Esophagus muscularis mucosa (tissue), 4 donors: Measurements from ENCODE around the gene OVAAL. TPM values are rescaled to one million over a fixed set of nuclear protein-coding genes. Genes with fewer than 3 reads are reported as not detected.

Source experiments
- DNase-seq: peaks from one replicate; pipeline ENCODE4 v3.0.0-alpha.2; 2017; ENCODE audit errors: extremely low spot score
- H3K27ac ChIP-seq, 4 donors: fragments of 200-600 bp; sonication (generic); replicated peaks in 1 of 4; 1 replicate in 3 of 4; 2 replicates in 1 of 4; pipeline ENCODE4 v1.5.1; 2016 to 2019; ENCODE audit warnings: mild to moderate bottlenecking in 1 of 4
- H3K27me3 ChIP-seq, 4 donors: fragments of 200-600 bp; sonication (generic); one replicate each; pipeline versions ENCODE4 v1.5.1 to v1.6.0; 2016 to 2019
- H3K36me3 ChIP-seq, 4 donors: fragments of 200-600 bp; sonication (generic); one replicate each; pipeline ENCODE4 v1.5.1; 2016 to 2019
- H3K4me1 ChIP-seq, 4 donors: fragments of 200-600 bp; sonication (generic); one replicate each; pipeline ENCODE4 v1.5.1; 2016 to 2019
- H3K4me3 ChIP-seq, 4 donors: fragments of 200-600 bp; sonication (generic); 1 replicate in 2 of 4; 2 replicates in 2 of 4; pipeline ENCODE4 v1.5.1; 2016 to 2019; ENCODE audit warnings: mild to moderate bottlenecking in 4 of 4, moderate library complexity in 1 of 4
- H3K9me3 ChIP-seq, 4 donors: fragments of 200-600 bp; sonication (generic); 1 replicate in 3 of 4; 2 replicates in 1 of 4; pipeline ENCODE4 v1.5.1; 2016 to 2019
- CTCF ChIP-seq, 3 experiments: fragments of 200-600 bp in 2 of 3; fragments of 450-650 bp in 1 of 3; sonication (generic) in 2 of 3; IDR thresholded peaks; one replicate each; pipeline ENCODE4 v1.5.1; 2017 to 2019; ENCODE audit warnings: antibody characterized with exemption in 3 of 3, mild to moderate bottlenecking in 2 of 3, moderate library complexity in 1 of 3
- EP300 ChIP-seq: sonication (generic); formaldehyde crosslinking; IDR thresholded peaks from one replicate; pipeline ENCODE4 v1.6.1; 2017; ENCODE audit warnings: antibody characterized with exemption
- POLR2A ChIP-seq: fragments of 450-650 bp; IDR thresholded peaks from one replicate; pipeline ENCODE4 v1.6.1; 2017; ENCODE audit warnings: antibody characterized with exemption, moderate library complexity, mild to moderate bottlenecking, low read depth
- POLR2AphosphoS5 ChIP-seq, 2 donors: sonication (generic); formaldehyde crosslinking; IDR thresholded peaks; one replicate each; pipeline ENCODE4 v1.6.1; 2017; ENCODE audit warnings: antibody characterized with exemption in 2 of 2
- WGBS: methylation state at CpG from one replicate; pipeline ENCODE4 v1.1.5; 2018; 5-methylcytosine and 5-hydroxymethylcytosine counted together
- intact Hi-C: fragments of 100-400 bp; cut with DNase I; formaldehyde crosslinking; loops from one replicate; pipeline ENCODE4 v1.15.1; 2023
- total RNA-seq, 4 donors: library from RNA; depleted of rRNA; stranded (reverse); fragments of >200 nt; gene quantifications; one replicate each; pipeline versions ENCODE4 v1.1.0 to v1.2.1, GENCODE V29; 2016

Gene OVAAL
- total RNA-seq, 4 donors from 2014 or later, result not detected

DNA sequence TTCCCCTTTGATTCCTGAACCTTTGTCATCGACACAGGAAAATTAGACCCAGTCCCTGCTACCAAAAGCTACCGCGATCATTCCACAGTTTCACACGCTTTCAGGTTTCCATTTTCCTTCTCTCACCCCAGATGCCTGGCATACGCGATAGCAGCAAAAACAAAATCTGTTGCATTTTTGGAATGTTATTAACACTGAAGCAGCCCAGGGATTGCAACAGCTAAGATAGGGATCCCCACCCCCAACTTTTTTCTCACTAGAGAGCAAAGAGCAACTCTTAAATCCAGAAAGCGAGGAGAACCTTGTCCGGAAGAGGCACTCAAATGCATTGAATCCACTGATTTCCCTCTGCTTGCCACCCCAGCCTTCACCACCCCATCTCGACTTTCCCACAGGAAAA, 8.9 kb downstream of the OVAAL start:
- H3K4me1 ChIP-seq, result peaks cover 0 to 29% (median 5%) of the 10 kb centered on the region in 4 donors
- intact Hi-C loops, result no loop called here
- no peaks in the 10 kb centered on the region for H3K27me3 ChIP-seq
- H3K9me3 ChIP-seq, result no peaks in the 10 kb centered on the region
- H3K36me3 ChIP-seq, result no peaks in the 10 kb centered on the region
- DNase-seq, result no peak
- 94% methylated on average over 9 of the region's 9 CpGs for WGBS
- H3K27ac ChIP-seq, result no peak overlapping the region
- no peak overlapping the region for H3K4me3 ChIP-seq
- TF ChIP-seq POLR2A (no peak), EP300 (no peak), POLR2AphosphoS5 (IDR thresholded peaks at IDR 0.05) (no peak), CTCF (IDR thresholded peaks at IDR 0.05) (no peak)

DNA sequence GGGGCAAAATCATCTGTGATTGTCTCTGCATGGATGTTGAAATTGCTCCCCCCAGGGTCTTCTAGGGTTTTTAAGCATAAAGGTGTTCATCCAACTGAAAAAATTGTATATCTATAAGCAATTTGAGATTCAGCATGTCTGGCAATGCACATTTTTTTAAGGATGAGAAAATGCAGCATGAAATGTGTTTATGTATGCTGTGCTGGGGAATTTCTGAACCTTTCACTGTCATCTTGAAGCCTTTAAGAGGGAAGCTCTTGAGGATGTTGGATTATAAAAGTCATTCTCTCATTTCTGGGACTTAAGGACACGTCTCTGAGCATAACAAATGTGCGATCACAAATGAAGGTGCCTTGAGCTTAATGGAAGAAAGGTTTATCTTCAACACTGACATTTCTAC, 9.4 kb downstream of the OVAAL start:
- Histone ChIP-seq H3K4me3 (no peak overlapping the region), H3K27ac (no peak overlapping the region), H3K27me3 (no peaks in the 10 kb centered on the region), H3K4me1 (peaks cover 0 to 25% (median 3%) of the 10 kb centered on the region in 4 donors), H3K9me3 (no peaks in the 10 kb centered on the region), H3K36me3 (no peaks in the 10 kb centered on the region)
- 82% methylated on average over 2 of the region's 2 CpGs for WGBS
- intact Hi-C loops, result no loop called here
- TF ChIP-seq CTCF (IDR thresholded peaks at IDR 0.05) (no peak), POLR2A (no peak), EP300 (no peak), POLR2AphosphoS5 (IDR thresholded peaks at IDR 0.05) (no peak)
- DNase-seq, result no peak

DNA sequence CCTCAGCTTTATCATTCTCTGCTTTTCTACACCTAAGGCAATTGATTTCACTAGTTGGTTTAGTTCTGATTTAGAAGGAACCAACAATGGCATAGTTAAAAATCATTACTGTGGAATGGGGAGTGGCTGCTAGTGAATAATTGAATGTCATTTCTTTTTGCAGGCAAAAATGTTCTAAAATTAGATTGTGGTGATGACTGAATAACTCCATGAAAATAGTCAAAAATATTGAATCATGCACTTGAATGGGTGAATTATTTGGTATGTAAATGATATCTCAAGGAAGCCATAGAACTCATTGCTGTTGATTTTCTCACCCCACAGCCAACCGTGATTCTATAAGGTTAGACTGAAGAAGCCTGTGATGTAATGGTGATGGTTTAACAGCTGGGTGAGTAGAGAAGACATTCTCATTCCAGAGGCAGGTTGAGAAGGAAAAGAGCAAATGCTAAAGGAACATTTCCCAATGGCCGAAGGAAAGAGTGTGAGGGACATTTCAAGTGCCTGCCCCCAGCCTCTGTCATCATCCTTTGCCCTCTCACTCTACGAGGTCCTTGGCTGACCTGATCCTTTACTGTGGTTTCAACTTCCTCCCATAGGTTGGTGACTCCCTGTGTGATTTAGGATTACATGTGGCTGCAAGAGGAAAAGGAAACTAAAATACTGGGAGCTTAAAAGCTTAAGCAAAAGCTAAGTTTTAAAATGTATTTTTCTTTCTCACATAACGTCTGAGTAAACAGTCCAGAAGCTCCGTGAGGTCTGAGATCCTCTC, 12.5 kb downstream of the OVAAL start:
- TF ChIP-seq CTCF (IDR thresholded peaks at IDR 0.05) (no peak), POLR2A (no peak), EP300 (no peak), POLR2AphosphoS5 (IDR thresholded peaks at IDR 0.05) (no peak)
- H3K27ac ChIP-seq, result no peak overlapping the region
- 72% methylated on average over 5 of the region's 5 CpGs for WGBS

GRCh38 chr1:180571832-180572636, 13.3 kb downstream of the OVAAL start:
- Histone ChIP-seq H3K36me3 (no peaks in the 10 kb centered on the region), H3K27ac (no peak overlapping the region), H3K9me3 (no peaks in the 10 kb centered on the region), H3K27me3 (no peaks in the 10 kb centered on the region), H3K4me1 (peaks cover 2 to 14% (median 7%) of the 10 kb centered on the region in 4 donors), H3K4me3 (no peak overlapping the region)
- no peak for TF ChIP-seq CTCF (IDR thresholded peaks at IDR 0.05)
- no peak for TF ChIP-seq POLR2AphosphoS5 (IDR thresholded peaks at IDR 0.05)
- TF ChIP-seq EP300, result no peak
- TF ChIP-seq POLR2A, result no peak
- no peak for DNase-seq
- intact Hi-C loops, result no loop called here
- 92% methylated on average over 10 of the region's 10 CpGs for WGBS

More for the DNA sequence above, 12.5 kb downstream of the OVAAL start:
- Histone ChIP-seq H3K4me1 (peaks cover 6 to 14% (median 7%) of the 10 kb centered on the region in 4 donors), H3K4me3 (no peak overlapping the region), H3K36me3 (no peaks in the 10 kb centered on the region), H3K9me3 (no peaks in the 10 kb centered on the region), H3K27me3 (no peaks in the 10 kb centered on the region)
- no peak for DNase-seq
- intact Hi-C loops, result no loop called here
